DOHH2 (cell line): ENCODE measurements around the gene SETD3.

ENCODE experiments used
- H3F3A ChIP-seq: fragments of 200-600 bp; sonication (generic), shearing (Covaris generic); 2 replicates; pipeline ENCODE4 v1.6.0; 2016; ENCODE audit warnings: antibody characterized with exemption, mild to moderate bottlenecking; ENCODE audit not compliant: control insufficient read depth, insufficient read depth
- H3K27ac ChIP-seq: fragments of 200-600 bp; sonication (generic); 2 replicates; pipeline ENCODE4 v1.5.1; 2014; ENCODE audit warnings: low read depth, mild to moderate bottlenecking, low read length, moderate library complexity
- H3K27me3 ChIP-seq: fragments of 200-600 bp; sonication (generic); 2 replicates; pipeline ENCODE4 v1.6.1; 2014; ENCODE audit warnings: mild to moderate bottlenecking, low read length, mixed read lengths; ENCODE audit not compliant: control insufficient read depth
- H3K36me3 ChIP-seq: fragments of 200-600 bp; sonication (generic); 2 replicates; pipeline ENCODE4 v1.6.1; 2014; ENCODE audit warnings: mild to moderate bottlenecking, low read length, moderate library complexity, mixed read lengths; ENCODE audit not compliant: control insufficient read depth
- H3K4me1 ChIP-seq: fragments of 200-600 bp; sonication (generic); 2 replicates; pipeline ENCODE4 v1.6.1; 2014; ENCODE audit warnings: mild to moderate bottlenecking, low read length, mixed read lengths; ENCODE audit not compliant: control insufficient read depth
- H3K4me2 ChIP-seq: fragments of 200-600 bp; sonication (generic); 2 replicates; pipeline ENCODE4 v1.6.0; 2014; ENCODE audit warnings: mild to moderate bottlenecking, low read length, moderate library complexity
- H3K4me3 ChIP-seq: fragments of 200-600 bp; sonication (generic); 2 replicates; pipeline ENCODE4 v1.5.1; 2014; ENCODE audit warnings: mild to moderate bottlenecking, low read length, mixed read lengths
- H3K79me2 ChIP-seq: fragments of 200-600 bp; sonication (generic); 2 replicates; pipeline ENCODE4 v1.6.1; 2014; ENCODE audit warnings: mild to moderate bottlenecking, low read length, mixed read lengths; ENCODE audit not compliant: control insufficient read depth
- H3K9me2 ChIP-seq: fragments of 200-600 bp; sonication (generic); replicated peaks from 2 replicates; pipeline ENCODE4 v1.6.1; 2014; ENCODE audit warnings: mild to moderate bottlenecking, low read length, mixed read lengths; ENCODE audit not compliant: control insufficient read depth
- H3K9me3 ChIP-seq: fragments of 200-600 bp; sonication (generic); 2 replicates; pipeline ENCODE4 v1.6.1; 2014; ENCODE audit warnings: antibody characterized with exemption, low read length, mixed read lengths; ENCODE audit not compliant: control insufficient read depth, insufficient read depth
- H4K20me1 ChIP-seq: fragments of 200-600 bp; sonication (generic); 2 replicates; pipeline ENCODE4 v1.6.0; 2014; ENCODE audit warnings: low read depth, mild to moderate bottlenecking, antibody characterized with exemption, low read length, moderate library complexity; ENCODE audit not compliant: control insufficient read depth, insufficient read depth
- EZH2phosphoT487 ChIP-seq: fragments of 200-600 bp; sonication (generic); IDR thresholded peaks from 2 replicates; pipeline ENCODE4 v1.6.1; 2017; ENCODE audit warnings: borderline replicate concordance, mild to moderate bottlenecking, antibody characterized with exemption, low read length, moderate library complexity, mixed read lengths
- TF ChIP-seq, protein P1 (sequence below): fragments of 200-600 bp; sonication (generic); IDR thresholded peaks from one replicate; pipeline ENCODE4 v1.5.1; 2014; ENCODE audit warnings: antibody characterized with exemption, mild to moderate bottlenecking, low read depth, low read length; ENCODE audit not compliant: poor library complexity, severe bottlenecking

The SETD3 gene

GRCh38 chr14:99520571-99521081, 40.0 kb upstream of the SETD3 start:
- Histone ChIP-seq H3K27me3 (no peaks in the 10 kb centered on the region), H3K9me3 (no peaks in the 10 kb centered on the region), H3K4me2 (no peak overlapping the region), H3K27ac (no peak overlapping the region), H3F3A (no peaks in the 10 kb centered on the region), H3K4me3 (no peak overlapping the region), H3K36me3 (no peaks in the 10 kb centered on the region), H4K20me1 (no peaks in the 10 kb centered on the region), H3K79me2 (no peaks in the 10 kb centered on the region), H3K9me2 (no peaks in the 10 kb centered on the region), H3K4me1 (no peaks in the 10 kb centered on the region)
- TF ChIP-seq, protein P1, sequence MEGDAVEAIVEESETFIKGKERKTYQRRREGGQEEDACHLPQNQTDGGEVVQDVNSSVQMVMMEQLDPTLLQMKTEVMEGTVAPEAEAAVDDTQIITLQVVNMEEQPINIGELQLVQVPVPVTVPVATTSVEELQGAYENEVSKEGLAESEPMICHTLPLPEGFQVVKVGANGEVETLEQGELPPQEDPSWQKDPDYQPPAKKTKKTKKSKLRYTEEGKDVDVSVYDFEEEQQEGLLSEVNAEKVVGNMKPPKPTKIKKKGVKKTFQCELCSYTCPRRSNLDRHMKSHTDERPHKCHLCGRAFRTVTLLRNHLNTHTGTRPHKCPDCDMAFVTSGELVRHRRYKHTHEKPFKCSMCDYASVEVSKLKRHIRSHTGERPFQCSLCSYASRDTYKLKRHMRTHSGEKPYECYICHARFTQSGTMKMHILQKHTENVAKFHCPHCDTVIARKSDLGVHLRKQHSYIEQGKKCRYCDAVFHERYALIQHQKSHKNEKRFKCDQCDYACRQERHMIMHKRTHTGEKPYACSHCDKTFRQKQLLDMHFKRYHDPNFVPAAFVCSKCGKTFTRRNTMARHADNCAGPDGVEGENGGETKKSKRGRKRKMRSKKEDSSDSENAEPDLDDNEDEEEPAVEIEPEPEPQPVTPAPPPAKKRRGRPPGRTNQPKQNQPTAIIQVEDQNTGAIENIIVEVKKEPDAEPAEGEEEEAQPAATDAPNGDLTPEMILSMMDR: no peak
- no peak for TF ChIP-seq EZH2phosphoT487

DNA sequence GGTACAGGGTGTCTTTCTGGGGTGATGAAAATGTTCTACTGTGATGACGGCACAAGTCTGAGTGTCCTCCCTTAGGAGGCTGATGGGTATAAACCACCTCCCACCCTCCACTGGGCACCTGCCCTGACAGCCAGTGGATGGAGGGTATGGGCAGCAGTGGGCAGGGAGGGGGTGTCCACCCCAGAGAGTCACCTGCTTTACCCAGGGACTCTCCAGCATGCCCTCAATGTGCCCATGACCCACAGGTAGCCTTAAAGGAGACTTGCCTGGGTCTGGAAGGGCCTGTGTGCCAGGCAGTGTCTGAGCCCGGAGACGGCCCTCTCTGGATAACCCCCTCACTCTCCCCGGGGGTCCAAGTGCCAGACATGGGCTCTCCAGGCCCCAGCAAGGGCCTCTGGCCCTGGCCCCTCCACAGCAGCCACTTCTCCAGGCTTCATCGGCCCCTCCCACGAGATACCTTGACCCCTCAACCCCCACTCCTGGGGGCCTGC, 39.3 kb upstream of the SETD3 start:
- H3K27me3 ChIP-seq: no peaks in the 10 kb centered on the region
- H3K4me3 ChIP-seq: no peak overlapping the region
- TF ChIP-seq EZH2phosphoT487: no peak
- TF ChIP-seq, protein P1: no peak
- no peaks in the 10 kb centered on the region for H3K4me1 ChIP-seq
- H3K27ac ChIP-seq: no peak overlapping the region
- no peaks in the 10 kb centered on the region for H3K9me3 ChIP-seq
- no peaks in the 10 kb centered on the region for H4K20me1 ChIP-seq
- H3F3A ChIP-seq: no peaks in the 10 kb centered on the region
- no peaks in the 10 kb centered on the region for H3K79me2 ChIP-seq
- H3K9me2 ChIP-seq: no peaks in the 10 kb centered on the region
- H3K36me3 ChIP-seq: no peaks in the 10 kb centered on the region
- H3K4me2 ChIP-seq: no peak overlapping the region

DNA sequence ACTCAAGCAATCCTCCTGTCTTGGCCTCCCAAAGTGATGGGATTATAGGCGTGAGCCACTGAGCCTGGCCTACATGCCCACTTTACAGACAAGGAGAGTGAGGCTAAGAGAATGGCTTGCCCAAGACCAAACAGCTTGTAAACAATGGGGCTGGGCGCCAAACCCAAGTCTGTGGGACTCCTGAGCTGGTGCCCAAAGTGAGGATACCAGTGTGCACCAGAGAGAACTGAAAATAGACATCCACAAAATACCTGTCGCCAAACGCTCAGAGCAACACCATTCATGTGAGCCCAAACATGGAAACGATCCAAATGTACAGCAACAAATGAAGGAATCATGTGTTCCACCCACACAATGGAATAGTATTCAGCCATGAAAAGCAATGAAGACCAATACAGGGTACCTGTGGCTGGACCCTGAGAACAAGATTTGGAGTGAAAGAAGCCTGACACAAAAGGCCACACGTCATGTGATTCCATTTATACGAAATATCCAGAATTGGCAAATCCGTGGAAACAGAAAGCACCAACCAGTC, 38.8 kb upstream of the SETD3 start:
- Histone ChIP-seq H3K9me2 (no peaks in the 10 kb centered on the region), H3K4me1 (no peaks in the 10 kb centered on the region), H3K9me3 (no peaks in the 10 kb centered on the region), H3K79me2 (no peaks in the 10 kb centered on the region), H3K36me3 (no peaks in the 10 kb centered on the region), H4K20me1 (no peaks in the 10 kb centered on the region), H3K4me2 (no peak overlapping the region), H3F3A (no peaks in the 10 kb centered on the region), H3K27me3 (no peaks in the 10 kb centered on the region), H3K4me3 (no peak overlapping the region), H3K27ac (no peak overlapping the region)
- TF ChIP-seq, protein P1: no peak
- no peak for TF ChIP-seq EZH2phosphoT487
